Left ventricle myocardium inferior (tissue), 1 donor: ENCODE data around the gene BCL2L1. TPM values are rescaled to one million over a fixed set of nuclear protein-coding genes. Genes with fewer than 3 reads are reported as not detected.

Experiments
- DNase-seq: peaks from one replicate; pipeline ENCODE4 v3.0.0-alpha.2; 2020
- H3K27ac ChIP-seq: fragments of 200-600 bp; replicated peaks from 2 replicates; pipeline ENCODE4 v1.8.0; 2021
- H3K27me3 ChIP-seq: fragments of 200-600 bp; 2 replicates; pipeline ENCODE4 v1.8.0; 2021; ENCODE audit warnings: low read depth
- H3K36me3 ChIP-seq: fragments of 200-600 bp; 2 replicates; pipeline ENCODE4 v1.8.0; 2021
- H3K4me1 ChIP-seq: fragments of 200-600 bp; 2 replicates; pipeline ENCODE4 v1.8.0; 2021
- H3K4me3 ChIP-seq: fragments of 200-600 bp; 2 replicates; pipeline ENCODE4 v1.8.0; 2021; ENCODE audit warnings: mild to moderate bottlenecking, moderate library complexity
- H3K9me3 ChIP-seq: fragments of 200-600 bp; replicated peaks from 2 replicates; pipeline ENCODE4 v1.8.0; 2021
- intact Hi-C: fragments of 100-400 bp; cut with micrococcal nuclease; formaldehyde crosslinking; loops from one replicate; pipeline ENCODE4 v1.11.0; 2022
- total RNA-seq: library from RNA; stranded (reverse); fragmentation: NEBNext Ultra II Directional; extraction: Animal tissue kit (Norgen Biotek cat#: 25700); gene quantifications from one replicate; pipeline ENCODE4 v1.2.1, GENCODE V29; 2021
- TF ChIP-seq, protein P1 (sequence below): fragments of 200-600 bp; IDR thresholded peaks from 2 replicates; pipeline ENCODE4 v1.8.0; 2021; ENCODE audit warnings: antibody characterized with exemption, mild to moderate bottlenecking, borderline replicate concordance
- donor health status: DM: no; HTN: yes; CAD: no; lungs with severe emphysema.

Gene BCL2L1
- total RNA-seq, 1 donor from 2014 or later, result 53.2 TPM

DNA sequence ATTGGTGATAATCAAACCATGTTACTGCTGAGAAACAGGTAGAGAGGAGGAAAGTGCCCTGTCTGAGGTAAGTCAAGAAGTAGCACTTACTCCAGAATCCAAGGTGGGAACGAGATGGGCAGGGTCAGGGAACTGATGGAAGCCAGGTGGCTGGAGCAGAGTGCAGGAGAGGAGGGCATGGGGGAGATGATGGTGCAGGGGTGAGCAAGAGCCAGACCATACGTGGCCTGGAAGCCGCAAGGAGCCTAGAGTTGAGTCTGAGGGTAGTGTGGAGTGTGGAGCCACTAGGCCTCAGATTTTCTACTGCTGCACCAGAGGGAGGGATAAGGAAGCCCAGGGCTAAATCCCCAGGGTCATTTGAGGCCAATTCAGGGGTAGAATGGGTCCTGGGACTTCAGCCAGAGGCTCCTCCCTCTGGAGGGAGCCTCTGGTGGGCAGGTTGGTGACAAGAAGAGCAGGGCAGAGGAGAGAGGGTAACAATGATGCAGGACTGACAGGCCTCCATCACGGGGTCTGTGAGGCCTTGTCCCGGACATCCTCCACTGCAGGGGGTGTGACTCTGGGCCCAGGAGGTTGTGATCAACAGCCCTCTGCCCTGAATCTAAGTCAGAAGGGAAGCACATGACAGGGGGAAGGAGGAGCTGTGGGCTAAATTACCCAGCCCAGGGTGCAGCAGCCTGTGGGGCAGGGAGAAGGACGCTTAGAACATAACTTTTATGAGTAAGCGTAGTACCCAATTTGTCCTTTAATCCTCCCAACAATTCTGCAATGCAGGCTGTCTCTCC lies 56.2 kb downstream of the BCL2L1 start:
- TF ChIP-seq, protein P1, sequence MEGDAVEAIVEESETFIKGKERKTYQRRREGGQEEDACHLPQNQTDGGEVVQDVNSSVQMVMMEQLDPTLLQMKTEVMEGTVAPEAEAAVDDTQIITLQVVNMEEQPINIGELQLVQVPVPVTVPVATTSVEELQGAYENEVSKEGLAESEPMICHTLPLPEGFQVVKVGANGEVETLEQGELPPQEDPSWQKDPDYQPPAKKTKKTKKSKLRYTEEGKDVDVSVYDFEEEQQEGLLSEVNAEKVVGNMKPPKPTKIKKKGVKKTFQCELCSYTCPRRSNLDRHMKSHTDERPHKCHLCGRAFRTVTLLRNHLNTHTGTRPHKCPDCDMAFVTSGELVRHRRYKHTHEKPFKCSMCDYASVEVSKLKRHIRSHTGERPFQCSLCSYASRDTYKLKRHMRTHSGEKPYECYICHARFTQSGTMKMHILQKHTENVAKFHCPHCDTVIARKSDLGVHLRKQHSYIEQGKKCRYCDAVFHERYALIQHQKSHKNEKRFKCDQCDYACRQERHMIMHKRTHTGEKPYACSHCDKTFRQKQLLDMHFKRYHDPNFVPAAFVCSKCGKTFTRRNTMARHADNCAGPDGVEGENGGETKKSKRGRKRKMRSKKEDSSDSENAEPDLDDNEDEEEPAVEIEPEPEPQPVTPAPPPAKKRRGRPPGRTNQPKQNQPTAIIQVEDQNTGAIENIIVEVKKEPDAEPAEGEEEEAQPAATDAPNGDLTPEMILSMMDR, result no peak
- Histone ChIP-seq H3K4me1 (peaks cover 96% of the 10 kb centered on the region), H3K27ac (peak overlapping the region; percentile 95), H3K9me3 (no peaks in the 10 kb centered on the region), H3K4me3 (peak overlapping the region; percentile 30), H3K36me3 (peaks cover 28% of the 10 kb centered on the region), H3K27me3 (no peaks in the 10 kb centered on the region)
- DNase-seq, result peak; percentile 50
- intact Hi-C loops, result no loop called here

DNA sequence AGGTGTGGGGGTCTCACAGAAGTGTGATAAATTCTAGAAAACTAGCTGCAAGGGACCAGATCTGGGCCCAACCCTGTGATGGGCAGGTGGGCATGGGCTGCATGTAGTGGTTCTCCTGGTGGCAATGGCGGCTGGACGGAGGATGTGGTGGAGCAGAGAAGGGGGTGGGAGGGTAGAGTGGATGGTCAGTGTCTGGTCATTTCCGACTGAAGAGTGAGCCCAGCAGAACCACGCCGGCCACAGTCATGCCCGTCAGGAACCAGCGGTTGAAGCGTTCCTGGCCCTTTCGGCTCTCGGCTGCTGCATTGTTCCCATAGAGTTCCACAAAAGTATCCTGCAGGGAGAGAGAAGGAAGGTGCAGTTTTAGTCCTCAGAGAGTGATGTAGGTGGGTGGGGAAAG lies 56.9 kb downstream of the BCL2L1 start:
- H3K4me1 ChIP-seq, result peaks cover 93% of the 10 kb centered on the region
- peaks cover 28% of the 10 kb centered on the region for H3K36me3 ChIP-seq
- no peaks in the 10 kb centered on the region for H3K27me3 ChIP-seq
- DNase-seq, result no peak
- intact Hi-C loops, result no loop called here
- H3K9me3 ChIP-seq, result no peaks in the 10 kb centered on the region
- H3K4me3 ChIP-seq, result peak overlapping the region; percentile 14
- TF ChIP-seq, protein P1, result no peak
- H3K27ac ChIP-seq, result peak overlapping the region; percentile 95

DNA sequence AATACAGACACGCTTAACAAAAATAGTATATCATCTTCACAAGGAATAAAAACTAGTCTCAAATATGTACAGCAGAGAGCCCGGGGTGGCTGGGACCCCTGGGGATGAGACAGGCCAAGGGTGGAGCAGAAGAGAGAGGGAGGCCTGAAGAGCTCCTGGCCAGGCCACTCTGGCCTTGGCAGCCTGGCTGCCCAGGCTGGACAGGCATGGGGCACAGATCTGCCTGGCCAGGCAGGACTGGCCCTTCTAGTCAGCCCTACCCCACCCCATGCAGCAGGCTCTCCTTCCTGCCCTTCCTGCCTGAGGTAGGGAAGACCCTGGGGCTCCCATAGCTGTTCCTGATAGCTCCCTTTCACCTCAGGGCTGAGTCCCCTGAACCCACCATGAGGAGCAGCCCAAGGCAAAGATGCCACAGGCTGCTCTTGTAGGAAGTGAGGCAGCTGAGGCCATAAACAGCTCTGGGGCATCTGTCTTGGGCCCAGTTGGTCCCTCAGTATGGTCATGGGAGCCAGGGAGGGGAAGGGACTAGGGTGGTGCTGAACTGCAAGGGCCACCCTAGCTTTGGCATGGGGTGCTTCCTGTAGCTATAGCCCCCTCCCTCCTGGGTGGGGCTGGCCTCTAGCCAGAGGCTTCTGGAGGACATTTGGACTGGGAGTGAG lies 57.8 kb downstream of the BCL2L1 start:
- Histone ChIP-seq H3K4me3 (peak overlapping the region; percentile 14), H3K9me3 (no peaks in the 10 kb centered on the region), H3K27ac (peak overlapping the region; percentile 95), H3K4me1 (peaks cover 84% of the 10 kb centered on the region), H3K27me3 (no peaks in the 10 kb centered on the region), H3K36me3 (peaks cover 28% of the 10 kb centered on the region)
- intact Hi-C loops, result no loop called here
- TF ChIP-seq, protein P1, result no peak
- no peak for DNase-seq

DNA sequence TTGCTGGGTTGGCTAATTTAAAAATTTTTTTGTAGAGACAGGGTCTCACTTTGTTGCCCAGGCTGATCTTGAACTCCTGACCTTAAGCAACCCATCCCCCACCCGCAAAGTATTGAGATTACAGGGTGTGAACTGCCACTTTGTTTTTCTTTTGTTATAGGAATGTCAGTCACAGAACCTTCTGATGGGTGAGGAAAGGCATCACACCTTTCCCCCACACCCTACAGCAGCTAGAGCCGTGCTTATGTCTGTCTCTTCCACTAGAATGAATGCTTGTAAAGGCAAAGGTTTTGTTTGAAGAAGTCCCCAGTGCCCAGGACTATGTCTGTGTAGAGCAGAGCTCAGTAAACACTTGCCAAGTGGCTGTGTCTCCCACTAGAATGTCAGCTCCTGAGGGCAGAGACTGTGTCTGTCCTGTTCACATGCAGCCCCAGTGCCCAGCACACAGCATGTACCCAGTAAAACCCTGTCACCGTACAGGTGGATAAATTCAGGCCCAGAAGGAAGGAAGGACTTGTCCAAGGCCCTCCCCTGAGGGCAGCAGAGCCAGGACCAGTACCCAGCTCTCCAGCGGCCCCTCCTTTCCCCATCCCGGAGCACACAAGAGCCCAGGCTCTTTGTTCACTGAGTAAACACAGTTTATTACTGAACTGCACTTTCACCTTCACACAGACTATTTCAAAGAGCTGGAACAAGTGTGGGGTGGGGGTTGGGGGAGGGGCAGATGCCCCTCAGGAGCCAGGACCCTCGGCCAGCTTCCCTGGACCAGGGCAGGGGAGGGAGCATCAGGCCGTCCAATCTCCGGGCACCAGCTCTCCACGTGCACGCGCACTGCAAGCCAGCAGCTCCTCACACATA lies 58.6 kb downstream of the BCL2L1 start:
- Histone ChIP-seq H3K27ac (peak overlapping the region; percentile 95), H3K9me3 (no peaks in the 10 kb centered on the region), H3K4me1 (peaks cover 76% of the 10 kb centered on the region), H3K36me3 (peaks cover 28% of the 10 kb centered on the region), H3K27me3 (no peaks in the 10 kb centered on the region), H3K4me3 (peak overlapping the region; percentile 14)
- intact Hi-C loops, result no loop called here
- TF ChIP-seq, protein P1, result no peak
- DNase-seq, result no peak

DNA sequence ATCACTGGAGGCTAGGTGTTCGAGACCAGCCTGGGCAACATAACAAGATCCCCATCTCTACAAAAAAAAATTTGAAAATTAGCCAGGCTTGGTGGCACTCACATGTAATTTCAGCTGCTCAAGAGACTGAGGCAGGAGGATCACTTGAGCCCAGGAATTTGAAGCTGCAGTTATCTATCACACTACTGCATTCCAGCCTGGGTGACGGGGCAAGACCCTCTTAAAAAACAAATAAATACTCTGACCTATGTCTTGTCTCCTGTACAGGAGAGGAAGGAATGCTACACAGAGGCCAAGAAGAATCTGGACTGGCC lies 59.2 kb downstream of the BCL2L1 start:
- H3K27ac ChIP-seq, result peak overlapping the region; percentile 95

More for the DNA sequence above, 59.2 kb downstream of the BCL2L1 start:
- TF ChIP-seq, protein P1, result no peak
- no peaks in the 10 kb centered on the region for H3K27me3 ChIP-seq
- intact Hi-C loops, result no loop called here
- no peak for DNase-seq
- no peak overlapping the region for H3K4me3 ChIP-seq
- H3K9me3 ChIP-seq, result no peaks in the 10 kb centered on the region
- H3K36me3 ChIP-seq, result peaks cover 28% of the 10 kb centered on the region
- H3K4me1 ChIP-seq, result peaks cover 70% of the 10 kb centered on the region
